ENCODE data around the gene AHNAK.
A peak's percentile ranks its signal among the peaks of the same experiment; 100 is the strongest.
"Not testable (repeated sequence)": the region's sequence is repeated elsewhere in the genome, so short reads cannot be mapped to it uniquely, and the experiment has no call there.

AHNAK gene, protein sequence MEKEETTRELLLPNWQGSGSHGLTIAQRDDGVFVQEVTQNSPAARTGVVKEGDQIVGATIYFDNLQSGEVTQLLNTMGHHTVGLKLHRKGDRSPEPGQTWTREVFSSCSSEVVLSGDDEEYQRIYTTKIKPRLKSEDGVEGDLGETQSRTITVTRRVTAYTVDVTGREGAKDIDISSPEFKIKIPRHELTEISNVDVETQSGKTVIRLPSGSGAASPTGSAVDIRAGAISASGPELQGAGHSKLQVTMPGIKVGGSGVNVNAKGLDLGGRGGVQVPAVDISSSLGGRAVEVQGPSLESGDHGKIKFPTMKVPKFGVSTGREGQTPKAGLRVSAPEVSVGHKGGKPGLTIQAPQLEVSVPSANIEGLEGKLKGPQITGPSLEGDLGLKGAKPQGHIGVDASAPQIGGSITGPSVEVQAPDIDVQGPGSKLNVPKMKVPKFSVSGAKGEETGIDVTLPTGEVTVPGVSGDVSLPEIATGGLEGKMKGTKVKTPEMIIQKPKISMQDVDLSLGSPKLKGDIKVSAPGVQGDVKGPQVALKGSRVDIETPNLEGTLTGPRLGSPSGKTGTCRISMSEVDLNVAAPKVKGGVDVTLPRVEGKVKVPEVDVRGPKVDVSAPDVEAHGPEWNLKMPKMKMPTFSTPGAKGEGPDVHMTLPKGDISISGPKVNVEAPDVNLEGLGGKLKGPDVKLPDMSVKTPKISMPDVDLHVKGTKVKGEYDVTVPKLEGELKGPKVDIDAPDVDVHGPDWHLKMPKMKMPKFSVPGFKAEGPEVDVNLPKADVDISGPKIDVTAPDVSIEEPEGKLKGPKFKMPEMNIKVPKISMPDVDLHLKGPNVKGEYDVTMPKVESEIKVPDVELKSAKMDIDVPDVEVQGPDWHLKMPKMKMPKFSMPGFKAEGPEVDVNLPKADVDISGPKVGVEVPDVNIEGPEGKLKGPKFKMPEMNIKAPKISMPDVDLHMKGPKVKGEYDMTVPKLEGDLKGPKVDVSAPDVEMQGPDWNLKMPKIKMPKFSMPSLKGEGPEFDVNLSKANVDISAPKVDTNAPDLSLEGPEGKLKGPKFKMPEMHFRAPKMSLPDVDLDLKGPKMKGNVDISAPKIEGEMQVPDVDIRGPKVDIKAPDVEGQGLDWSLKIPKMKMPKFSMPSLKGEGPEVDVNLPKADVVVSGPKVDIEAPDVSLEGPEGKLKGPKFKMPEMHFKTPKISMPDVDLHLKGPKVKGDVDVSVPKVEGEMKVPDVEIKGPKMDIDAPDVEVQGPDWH (N-terminal part only)

GRCh38 chr11:62546244-62546928 is at the start of gene AHNAK:
Gene AHNAK, minus strand, starts transcription at chr11:62546806. Its CDS starts 10,708 bp downstream, at chr11:62536098.
- DNase-seq: no peak

- no peak for DNase-seq
Measured at GRCh38 chr11:62595124-62595523, 48.5 kb upstream of the AHNAK start.

GRCh38 chr11:62593434-62594044 is 46.9 kb upstream of the AHNAK start:
- peak; percentile 41 for DNase-seq

- DNase-seq: no peak
Measured at GRCh38 chr11:62592989-62593421, 46.4 kb upstream of the AHNAK start.

DNA sequence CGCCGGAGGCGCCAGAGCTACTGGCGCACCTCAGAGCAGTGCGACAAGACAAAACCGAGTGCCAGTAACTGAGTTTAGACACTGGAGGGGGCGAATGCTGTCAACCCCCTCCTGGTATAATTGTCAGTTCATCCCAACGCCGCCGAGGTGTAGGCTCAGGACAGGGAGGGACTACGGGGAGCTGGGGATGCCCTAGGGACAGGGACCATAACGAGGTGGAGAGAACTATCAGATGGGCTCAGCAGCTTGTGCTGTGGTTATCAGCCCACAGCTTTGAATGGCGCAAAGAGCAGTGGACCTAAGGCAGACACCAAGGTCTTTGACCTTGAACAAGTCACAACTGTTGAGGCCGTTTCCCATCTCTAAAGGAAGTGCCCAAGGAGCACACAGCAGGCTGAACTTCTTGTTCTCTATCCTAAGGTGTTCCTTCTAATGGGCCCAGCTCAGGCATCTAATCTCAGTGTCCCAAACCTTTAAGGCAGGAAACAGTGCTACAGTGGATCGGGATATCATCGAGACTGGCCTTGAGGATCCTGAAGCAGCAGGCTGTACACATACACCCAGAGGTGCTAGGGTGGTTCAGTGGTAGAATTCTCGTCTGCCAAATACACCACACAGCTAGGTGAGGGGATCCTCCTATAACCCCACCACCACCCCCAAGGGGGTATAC is 45.7 kb upstream of the AHNAK start:
- no peak for DNase-seq

- DNase-seq: peak; percentile 99
Measured at GRCh38 chr11:62591448-62592145, 45.0 kb upstream of the AHNAK start, which contains the start of gene TUT1. Gene TUT1, minus strand, starts transcription at chr11:62591523. Its CDS starts 38 bp downstream, at chr11:62591485.

DNA sequence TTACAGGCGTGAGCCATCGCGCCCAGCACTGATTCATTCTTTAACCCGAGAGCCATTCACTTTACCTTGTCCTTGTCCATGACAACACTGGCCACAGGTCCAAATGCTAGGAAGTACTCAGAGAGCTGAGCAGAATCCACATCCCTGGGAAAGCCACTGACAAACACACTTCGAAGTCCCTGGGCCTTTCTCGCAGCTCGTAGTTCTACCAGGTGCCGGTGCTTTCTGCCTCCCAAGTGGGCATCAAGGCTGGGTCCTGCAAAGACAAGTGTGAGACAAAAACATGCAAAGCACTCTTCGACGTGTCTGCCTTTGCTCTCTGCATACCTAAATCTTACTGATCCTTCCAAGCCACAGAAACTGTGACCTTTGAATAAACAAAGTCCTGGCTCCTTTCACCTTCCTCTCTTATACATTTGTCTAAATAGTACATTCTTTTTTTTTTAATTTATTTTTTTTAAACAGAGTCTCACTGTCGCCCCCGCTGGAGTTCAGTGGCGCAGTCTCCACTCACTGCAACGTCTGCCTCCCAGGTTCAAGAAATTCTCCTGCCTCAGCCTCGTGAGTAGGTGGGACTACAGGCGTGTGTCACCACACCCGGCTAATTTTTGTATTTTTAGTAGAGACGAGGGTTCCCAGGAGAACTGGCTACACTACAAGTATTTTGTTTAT is 42.5 kb upstream of the AHNAK start:
- no peak for DNase-seq

- not testable (repeated sequence) for DNase-seq
Measured at GRCh38 chr11:62585356-62585755, 38.8 kb upstream of the AHNAK start.

GRCh38 chr11:62581735-62582134 is 35.1 kb upstream of the AHNAK start:
- DNase-seq: not testable (repeated sequence)

DNA sequence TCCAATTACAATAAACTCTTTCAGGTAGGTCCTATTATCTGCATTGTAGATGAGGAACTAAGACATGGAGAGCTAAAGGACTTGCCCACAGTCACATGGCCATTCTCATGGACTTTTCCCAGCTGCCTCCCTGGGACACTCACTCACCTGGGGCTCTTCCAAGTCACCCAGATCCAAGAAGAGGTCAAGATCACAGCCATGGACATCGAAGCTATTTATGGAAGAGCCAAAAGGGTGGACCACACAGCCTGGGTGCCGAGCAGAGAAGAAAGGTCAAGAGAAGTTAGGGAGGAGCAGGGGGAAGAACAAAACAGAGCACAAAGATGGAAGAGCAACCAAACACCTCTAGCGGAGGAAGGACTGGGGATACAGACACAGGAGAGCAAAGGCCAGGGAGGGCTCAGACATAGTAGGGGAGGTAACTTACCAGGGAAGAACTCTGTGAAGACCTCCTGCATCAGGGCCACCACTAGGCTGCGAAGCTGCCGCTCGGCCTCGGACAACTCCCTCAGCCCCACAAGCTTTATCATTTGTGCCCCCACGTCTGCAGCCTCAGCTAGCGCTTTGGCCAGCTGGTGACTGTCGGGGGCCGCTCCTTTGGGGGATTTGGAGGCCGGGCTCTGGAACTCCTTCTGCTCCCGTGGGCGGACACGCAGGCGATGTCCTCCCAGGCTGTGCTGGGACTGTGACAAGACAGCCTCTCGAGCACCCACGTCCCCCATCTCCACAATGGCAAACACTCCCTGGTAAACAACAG is 34.5 kb upstream of the AHNAK start:
- DNase-seq: no peak

DNA sequence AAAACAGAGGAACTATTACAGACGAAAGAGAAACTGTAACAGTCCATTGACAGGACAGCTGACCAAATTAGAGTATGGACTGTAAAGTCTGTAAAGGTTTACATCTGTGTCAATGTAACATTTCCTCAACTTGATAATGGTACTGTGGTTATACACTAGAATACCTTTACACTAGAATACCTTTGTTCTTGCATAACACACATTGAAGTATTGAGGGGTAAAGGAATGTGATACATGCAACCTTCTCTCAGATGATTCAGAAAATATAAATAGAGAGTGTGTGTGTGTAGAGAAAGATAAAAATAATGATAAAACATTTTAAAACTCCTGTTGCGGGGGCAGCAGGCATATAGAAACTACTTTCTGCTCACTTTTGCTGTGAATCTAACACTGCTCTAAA is 32.6 kb upstream of the AHNAK start:
- no peak for DNase-seq

DNA sequence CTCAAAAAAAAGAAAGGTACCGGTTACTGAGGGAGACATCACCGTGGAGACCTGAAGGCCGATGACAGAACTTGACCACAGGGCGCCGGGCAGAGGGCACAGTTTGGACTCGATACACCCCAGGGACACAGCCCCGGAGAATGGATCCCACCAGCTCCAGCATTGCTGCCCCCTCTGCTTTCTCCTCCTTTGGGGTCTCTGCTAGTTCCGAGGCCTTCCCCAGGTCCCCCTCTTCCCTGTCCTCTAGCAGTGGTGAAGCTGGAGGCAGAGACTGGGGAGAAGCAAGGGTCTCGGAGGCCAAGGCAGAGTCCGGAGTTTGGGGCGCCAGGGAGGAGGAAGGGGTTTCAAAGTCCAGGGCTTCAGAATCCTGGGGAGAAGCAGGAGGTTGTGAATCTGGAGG is 31.9 kb upstream of the AHNAK start:
- DNase-seq: no peak

DNA sequence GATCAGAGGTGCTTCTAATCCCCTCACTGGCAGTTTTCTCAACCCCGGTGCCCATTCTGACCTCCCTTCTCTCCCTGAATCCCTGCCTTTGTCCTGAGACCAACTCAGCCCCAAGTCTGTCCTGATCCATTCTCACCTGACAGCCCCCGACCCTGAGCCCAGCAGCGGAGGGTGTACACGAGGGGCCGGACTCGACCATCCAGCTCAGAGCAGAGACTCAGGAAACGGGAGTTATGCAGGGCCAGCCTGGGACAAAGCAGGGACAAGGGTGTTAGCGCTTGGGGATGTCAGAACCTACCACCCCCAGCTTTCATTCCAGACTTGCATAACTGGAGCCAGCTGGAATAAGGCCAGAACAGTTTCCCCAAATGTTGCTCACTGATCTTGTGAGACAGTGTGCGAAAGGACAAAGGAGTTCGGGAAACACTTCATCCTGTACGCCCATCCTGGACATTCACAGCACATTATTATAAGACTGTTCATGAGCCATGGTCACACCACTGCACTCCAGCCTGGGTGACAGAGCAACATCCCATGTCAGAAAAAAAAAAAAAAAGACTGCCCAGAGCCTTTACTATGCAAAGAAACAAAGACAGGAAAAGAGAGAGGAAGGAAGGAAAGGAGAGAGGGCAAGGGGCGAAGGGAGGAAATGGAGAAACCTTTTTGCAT is 30.6 kb upstream of the AHNAK start:
- no peak for DNase-seq

GRCh38 chr11:62575837-62576236 is 29.2 kb upstream of the AHNAK start:
- no peak for DNase-seq

- no peak for DNase-seq
Measured at GRCh38 chr11:62575156-62575555, 28.6 kb upstream of the AHNAK start.

DNA sequence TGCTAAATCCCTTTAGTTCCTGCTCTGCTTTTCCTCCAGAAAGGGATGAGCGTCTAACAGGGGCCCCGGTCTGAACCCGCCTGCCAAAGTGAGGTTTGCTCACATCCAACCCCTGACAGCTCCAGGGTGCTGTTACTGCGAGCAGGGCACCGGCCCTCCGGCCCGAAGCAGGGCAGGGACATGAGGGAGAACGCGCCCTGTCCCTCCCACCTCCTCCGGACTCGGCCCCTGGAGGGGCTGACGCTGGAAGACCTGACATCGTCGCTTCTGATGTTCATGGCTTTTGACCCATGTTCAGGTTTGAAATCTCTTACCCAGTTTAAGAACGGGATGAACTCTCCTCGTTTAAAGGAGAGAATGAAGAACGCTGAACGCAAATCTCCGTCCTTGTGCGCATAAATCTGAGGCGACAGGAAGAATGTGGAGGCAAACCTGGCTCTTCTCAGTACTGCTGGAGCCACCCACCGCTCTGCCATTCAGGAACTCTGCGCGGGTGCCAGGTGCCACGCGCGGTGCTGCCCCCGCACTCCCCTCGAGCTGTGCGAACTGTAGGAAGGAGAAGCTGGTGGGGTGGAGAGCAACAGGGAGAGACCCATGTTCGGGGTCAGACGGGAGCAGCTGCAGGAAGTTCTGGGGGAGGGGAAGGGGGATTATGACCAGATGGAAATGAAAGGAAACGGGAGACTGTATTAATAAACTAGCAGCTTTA is 27.9 kb upstream of the AHNAK start:
- DNase-seq: no peak

- DNase-seq: peak; percentile 97
Measured at GRCh38 chr11:62573592-62574362, 27.2 kb upstream of the AHNAK start, which contains the start of gene EEF1G. Gene EEF1G, minus strand, starts transcription at chr11:62573891. Its CDS starts 49 bp downstream, at chr11:62573842.
